Limb (tissue), 2 donors: Measurements from ENCODE around the gene NAALADL1.

Experiments used
- DNase-seq, 2 donors: peaks; one replicate each; pipeline ENCODE4 v3.0.0-alpha.2; 2016; ENCODE audit errors: extremely low spot score in 2 of 2

Gene NAALADL1

DNA sequence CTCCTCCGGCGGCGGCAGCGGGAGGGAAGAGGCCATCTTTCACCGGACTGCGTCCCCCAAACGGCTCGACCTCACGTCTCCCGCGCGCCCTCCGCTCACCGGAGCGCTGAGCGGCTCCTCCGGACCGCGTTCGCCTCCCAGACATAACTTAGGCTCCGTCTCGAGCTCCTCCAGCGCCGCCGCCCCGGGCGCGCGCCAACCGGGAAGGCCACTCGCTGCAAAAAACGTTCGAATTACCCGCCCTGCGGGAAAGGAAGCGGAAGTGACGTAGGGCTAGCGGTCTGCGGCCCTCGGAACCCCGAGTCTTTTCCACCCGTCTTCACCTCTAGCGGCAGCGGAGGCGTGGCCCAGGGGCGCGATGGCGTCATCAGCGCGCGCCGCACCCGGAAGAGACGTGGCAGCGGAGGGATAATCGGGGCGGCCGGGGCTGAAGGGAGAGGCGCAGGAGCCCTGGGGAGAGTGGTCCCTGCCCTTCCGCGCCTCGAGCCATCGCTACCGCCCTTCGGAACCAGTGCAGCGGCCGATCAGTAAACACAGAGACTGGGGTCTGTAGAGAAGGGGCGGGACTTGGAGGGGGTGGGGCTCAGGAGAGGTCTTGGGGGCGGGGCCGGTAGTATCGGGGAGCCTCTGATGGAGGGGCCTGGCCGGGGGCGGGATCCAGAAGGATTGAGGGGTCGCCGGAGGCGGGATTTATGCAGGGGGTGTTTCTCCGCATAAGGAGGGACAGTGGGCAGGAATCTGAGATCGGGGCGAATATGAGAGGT, 25.7 kb upstream of the NAALADL1 start, which contains the start of the genes CDCA5 and ZFPL1:
Gene CDCA5 (minus strand): TSS at position 207 of the 764 bp plus-strand sequence. CDS start 62 bp downstream, at position 145.
Gene ZFPL1 (plus strand): TSS at position 389 of the 764 bp plus-strand sequence. CDS start 477 bp downstream, outside the sequence.
- DNase-seq: peak; percentile 98

DNA sequence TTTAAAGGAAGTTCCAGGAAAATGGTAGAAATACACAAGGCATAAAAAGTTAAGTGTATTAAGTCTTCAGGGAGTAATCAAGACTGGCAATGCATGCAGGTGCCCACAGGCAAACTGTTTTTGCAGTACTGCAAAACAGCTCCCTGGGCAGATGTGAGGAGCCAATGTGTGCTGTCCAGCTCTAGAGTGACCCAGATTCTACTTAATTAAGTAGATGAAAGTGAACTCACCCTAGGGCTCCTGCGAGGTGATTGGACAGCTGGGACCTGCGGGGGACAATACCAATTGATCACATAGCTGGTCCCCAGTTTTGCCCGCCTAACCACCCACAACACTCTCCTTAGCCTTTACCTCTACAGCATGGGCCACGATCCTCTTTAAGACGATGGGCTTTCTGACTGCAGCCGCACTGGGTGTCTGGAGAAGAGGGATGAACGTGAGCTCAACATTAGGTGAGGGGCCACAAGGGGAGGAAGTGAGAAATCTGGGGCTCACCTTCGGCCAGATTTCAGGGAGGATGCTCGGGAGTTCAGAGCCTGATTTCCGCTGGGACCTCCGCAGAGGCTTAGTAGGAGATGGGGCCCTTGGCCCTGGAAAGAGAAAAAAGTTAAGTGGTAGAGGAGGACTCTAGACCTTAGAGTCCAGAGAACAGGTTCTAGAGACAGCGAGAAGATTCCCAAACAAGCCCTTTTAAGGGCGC, 24.9 kb upstream of the NAALADL1 start:
- DNase-seq: no peak

DNA sequence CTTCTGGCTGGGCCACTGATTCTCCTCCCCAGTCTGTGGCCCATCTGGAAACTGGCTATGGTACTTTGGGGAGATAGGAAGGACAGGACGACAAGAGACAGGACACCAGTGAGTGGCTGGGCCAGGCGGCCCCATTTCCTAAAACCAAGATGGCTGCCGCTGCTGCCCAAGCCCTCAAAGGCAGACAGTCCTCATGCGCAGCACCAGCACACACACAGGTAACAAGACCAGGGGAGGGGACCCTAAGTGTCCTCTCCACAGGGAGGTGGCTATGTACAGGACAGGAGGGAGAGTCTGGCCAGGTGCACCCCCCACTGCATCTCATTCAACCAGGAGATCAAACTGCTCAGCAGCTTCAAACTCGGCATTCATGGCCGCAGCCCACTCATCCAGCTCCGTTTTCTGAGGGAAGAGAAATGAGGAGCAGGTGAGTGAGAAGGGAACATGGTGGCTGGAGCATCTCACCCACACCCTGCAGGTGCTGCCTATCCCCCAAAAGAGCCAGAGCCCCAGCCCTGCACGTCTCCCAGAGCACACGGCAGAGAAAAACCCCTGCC, 20.5 kb upstream of the NAALADL1 start:
- DNase-seq: no peak

DNA sequence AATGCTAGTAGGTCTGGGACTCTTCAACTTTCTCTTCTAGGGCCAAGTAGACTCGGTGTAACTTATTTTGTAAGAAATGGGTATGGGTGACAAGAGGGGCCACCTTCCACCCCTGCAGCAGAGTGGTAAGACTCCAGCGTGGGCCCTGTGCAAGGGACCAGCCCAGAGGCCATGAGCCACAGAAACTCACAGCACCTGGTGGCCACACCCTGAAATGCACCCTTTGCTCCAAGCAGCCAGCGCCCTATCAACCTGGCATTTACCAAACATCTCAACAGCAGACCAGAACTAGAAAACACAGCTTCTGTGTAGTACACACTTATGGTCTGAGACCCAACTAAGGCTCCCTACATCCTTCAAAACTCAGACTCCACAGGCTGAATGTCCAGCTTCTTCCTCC, 19.8 kb upstream of the NAALADL1 start:
- DNase-seq: no peak

DNA sequence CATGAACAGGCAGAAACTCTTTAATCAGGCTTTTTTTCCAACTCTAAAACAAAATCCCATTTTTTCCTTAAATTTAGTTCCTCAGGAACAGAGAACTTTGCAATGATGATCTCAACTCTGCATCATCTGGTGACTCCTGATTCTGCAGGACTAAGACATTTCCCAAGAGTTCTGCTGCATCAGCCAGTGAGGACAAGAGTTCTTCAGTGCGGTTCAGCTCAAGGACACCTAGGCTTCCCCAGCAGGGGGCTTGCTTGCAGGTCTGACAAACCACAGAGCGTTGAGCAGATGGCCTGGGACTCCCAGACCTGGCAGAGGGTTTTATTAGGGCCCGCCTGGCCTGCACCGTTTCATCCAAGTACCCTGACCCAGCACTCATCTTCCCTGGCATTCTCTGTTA, 19.1 kb upstream of the NAALADL1 start:
- DNase-seq: no peak

DNA sequence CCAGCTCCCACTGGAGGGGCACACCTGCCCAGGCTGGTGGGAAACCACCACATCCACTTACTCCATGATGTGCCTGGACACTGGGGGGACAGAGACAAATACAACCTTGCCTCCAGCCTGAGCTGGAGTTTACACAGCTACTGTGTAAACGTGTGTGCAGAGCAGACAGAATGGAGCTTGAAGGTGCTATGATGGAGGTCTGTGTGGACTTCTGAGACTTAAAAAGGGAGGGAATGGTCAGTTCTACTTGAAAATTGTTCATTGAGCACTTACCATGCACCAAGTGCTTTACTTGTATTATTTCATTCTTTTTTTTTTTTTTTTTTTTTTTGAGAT, 14.2 kb upstream of the NAALADL1 start:
- DNase-seq: no peak

DNA sequence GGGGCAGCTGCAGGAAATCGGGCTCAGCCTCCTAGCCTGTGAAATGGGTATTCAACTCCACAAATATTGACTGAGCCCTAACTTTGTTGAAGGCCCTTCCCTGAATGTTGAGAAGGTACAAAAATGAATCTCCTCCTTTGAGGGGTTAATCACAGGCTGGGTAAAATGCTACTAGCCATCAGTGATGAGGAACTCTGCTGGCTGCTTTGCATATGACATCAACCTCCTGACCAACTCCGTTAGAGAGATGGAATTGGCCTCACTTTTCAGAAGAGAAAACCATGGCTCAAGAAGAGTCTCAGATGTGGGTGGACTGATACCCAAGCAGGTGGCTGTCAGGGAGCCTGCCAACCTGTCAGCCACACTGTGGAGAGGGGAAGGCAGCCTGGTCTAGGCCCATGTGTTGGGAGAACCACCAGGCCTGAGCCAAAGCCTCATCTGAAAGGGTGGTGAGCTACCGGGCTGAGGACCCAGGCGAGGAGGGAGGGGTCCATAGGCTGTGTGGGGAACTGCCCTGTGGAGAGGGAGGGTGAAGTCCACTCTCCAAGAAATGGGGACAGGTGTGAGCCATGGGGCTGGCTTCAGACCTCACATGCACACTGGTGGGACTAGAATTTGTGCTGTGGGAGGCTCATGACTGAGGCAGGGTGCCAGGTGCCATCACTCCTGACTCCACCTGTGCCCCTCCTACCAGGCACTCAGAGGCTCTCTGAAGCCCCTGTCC, 13.7 kb upstream of the NAALADL1 start:
- no peak for DNase-seq

DNA sequence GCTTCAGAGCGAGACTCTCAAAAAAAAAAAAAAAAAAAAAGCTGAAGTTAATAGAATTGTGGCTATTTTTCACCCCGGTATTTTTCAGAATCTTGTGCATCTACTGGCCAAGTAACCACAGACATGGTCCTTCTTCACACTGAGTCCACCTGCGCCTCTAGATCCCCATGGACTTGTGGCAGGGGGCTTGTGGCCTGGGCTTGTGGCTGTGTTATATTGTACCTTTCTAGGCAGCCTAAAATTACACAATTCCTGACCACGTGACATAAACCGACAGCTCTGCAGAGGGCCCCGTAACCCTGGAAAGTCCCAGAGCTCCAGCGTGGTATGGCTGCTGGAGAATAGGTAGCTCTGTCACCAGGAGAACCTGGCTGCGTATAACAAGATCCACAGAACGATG, 10.9 kb upstream of the NAALADL1 start:
- DNase-seq: no peak

DNA sequence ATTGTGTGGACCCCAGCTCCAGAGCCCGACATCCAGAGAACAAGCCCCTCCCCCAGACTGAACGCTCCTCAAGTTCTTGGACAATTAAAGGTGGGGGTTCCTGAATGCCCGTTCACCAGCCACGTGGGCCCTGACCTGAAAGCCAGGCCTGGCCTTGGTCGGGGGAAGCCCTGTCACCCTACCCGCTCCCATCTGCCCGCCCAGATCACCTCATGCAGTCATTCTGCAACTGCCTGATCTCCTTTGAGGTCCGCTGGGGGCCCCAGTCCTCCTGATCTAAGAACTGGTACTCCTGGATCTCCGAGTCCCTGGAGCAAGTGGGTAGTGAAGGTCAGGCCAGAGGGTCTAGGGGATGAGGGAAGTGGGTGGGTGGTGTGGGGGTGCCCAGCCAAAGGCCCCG, 9.1 kb upstream of the NAALADL1 start:
- DNase-seq: no peak

DNA sequence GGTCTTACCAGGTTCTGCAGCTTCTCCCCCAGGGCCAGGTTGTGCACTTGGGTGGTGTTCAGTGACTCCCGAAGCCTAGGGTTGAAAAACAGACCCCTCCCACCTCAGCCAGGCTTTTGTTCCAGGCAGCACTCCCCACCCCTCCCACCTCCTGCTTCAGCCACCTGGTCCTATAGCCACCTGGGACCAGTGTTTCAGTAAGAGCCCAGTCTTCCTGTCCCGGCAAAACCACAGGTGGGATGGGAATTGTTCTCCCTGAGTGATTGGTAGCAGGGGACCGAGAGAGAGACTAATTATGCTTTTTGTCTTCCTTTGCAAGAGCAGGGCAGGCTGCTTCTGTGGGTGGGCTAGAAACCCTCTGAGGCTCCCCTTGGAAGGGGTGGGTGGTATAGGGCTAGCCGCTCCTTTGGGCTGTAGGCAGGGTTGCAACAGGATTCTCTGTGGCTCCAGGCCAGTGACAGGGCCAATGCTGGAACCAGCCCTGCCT, 8.5 kb upstream of the NAALADL1 start:
- DNase-seq: no peak

DNA sequence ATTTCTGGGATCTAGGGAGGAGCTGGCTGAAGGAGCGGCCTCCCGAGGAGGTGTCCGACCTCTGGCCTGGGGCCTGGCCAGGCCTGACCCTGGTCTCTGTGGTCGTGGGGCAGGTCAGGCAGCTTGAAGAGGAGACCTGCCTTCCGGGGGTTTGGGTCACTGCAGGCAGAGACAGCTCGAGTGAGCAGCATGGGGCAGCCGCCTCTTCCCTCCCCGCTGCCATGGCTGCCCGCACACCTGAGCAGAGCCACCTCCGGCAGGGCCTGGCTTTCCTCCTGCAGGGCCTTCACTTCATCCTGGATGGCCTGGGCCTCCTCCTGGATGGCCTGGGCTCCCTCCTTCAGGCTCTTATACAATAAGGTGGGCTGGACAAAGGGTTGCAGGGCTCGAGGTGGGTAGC, 8.0 kb upstream of the NAALADL1 start:
- no peak for DNase-seq

DNA sequence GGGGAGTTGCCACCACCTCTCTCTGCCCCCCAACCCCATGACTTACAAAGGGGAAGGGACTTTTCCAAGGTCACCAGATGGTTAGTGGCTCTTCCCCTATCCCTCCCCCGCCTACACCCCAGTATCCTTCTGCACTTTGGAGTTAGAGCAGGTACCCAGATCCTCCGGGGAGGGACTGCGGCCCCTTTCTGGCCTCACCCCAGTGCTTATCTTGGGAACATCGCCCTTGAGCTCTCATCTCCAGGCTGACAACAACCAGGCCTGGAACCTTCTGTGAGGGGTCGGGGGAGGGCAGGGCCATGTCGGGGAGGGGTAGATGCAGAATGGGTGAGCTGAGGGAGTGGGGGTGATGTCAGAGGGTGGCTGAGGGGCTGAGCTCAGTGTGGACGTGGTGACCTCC, 7.5 kb upstream of the NAALADL1 start:
- no peak for DNase-seq

DNA sequence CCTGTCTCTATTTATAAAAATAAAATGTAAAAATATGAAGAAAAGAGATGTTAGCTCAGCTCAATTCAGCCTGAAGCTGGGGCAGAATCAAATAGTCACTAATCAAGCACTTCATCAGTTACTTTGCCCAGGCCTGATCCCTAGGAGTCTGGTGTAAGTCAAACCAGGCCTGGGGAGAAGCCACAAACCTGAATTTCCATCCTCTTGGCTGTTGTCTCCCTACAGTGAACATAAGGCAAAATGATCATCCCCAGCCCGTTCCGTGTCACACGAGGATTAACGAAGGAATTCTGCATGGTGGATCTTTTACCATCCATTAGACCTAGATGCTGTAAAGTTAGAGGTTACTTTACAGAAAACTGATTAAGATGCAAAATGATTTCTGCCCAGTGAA, 6.5 kb upstream of the NAALADL1 start:
- DNase-seq: no peak

DNA sequence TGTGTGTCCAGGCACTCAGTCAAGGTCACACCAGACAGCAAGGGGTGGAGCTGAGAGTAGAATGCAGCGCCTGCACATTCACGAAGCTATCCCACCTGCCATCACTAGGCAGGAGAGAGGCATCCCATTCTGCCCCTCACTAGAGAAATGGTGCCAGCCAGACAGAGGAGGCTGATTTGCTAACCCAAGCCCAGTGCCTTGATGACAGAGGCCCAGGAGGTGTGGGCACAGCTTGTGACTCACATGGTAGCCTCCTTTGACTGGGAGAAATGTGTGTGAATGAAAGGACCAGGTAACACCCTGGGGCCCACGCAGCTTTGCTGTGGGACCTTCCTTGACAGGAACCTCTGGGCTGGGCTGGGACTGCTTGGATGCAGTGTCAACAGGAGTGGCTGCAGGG, 5.2 kb upstream of the NAALADL1 start:
- no peak for DNase-seq

DNA sequence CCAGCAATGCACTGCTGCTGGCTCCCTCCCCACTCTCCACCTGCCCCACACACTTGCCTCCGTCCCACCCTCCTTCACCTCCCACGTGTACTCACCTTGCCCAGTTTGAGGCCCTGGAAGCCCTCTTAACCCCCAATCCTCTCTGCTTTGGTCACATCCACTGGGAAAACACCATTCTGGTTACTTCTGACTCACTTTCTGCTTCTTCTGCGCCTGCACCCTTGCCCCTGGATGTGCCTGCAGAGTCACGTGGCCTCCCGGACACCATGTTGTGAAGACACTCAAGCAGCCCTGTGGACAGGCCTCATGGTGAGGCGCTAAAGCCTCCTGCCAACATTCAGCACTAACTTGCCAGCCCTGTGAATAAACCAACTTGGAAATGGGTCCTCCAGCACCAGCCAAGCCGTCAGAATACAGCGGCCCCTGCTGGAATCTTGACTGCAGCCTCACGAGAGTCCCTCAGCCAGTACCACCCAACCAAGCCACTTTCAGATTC, 2.6 kb upstream of the NAALADL1 start:
- DNase-seq: no peak

DNA sequence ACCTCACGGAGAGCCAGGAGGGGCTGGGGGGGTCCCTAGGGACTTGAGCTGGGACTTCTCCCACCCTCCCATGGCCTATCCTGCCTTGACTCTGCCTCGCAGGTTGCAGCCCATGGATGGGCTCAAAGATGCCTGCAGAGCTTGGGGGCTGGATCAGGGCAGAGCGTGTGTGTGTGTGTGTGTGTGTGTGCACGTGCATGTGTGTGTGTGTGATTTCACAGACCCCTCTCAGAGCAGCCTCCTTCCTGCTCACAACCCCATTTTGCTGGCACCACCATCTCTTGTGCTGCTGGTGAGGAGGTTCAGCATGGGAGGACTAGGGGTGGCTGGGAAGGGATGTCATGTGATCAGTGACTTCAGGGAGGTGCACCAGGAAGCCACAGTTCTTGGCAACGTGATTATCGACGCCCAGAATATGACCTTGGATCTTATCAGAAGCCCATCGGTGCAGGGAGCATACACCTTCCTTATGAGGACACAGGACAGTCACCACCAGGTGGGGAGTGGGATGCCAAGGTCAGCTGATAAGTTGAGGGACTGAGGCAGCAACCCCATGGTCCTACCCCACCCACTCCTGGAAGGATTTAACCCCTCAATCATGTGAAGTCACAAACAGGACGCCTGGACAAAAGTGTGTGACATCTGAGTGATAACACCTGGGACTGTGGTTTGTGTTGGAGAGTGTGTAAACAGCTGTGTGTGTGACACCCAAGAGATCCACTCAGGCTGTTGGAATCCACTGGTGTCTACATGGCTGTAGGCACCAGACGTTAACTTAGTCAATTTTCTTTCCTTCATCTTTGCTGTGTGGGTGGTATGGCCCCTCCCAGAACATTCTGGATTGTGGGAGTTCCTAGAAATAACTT, 1.8 kb upstream of the NAALADL1 start:
- DNase-seq: no peak

DNA sequence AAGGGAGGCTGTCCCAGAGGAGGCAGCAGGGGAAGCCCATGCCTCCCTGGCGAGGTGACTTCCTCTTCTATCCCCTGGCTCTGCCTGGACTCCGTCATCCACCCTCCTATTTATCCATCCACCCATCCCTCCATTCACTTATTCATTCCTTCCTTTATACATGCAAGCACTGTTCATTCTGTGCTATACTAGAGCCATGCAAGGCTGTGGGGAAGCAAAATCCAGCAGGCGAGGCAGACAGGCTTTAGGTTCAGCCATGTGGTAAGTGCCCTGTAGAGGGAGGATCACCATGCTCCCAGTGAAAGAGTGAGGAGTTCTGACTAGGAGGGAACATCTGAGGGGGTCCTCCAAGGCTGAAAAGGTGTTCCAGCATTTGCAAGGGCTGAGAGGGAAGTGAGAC, 1.2 kb upstream of the NAALADL1 start:
- no peak for DNase-seq

DNA sequence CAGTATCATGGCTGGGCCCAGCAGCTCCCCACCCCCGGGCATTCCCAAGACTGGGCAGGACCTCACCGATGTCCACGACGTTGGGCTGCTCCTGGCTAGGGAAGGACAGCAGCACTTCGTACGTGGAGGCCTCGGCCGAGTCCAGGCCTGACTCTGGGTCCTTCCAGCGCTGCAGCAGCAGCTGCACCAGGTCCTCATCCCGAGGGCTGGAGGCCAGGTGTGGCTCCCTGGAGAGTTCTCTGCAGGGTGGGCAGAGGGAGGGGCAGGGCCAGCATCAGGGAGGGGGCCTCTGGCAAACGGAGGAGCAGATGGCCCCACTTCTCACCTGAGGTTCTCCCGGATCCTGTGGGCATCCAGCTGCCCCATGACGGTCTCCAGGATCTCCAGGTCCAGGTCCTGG, 341 bp downstream of the NAALADL1 start:
- DNase-seq: no peak

DNA sequence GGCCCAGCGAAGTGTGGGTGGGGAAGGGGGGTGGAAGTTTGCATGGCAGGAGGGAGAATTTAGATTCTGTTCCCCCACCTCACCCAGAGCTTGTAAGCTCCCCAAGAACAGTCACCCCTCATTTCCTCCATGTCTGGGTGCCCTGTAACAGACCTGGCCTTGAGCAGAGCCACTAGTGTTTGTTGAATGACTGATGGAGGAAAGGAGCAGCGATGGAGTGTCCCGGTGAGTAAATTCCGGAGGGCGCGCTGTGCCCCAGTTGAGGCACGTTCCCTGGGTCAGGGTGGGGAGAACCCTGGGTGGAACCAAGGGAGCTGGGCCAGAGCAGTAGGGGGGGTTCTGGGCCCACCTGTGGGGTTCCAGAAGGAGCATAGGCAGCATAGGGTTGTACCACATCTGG, 827 bp downstream of the NAALADL1 start:
- DNase-seq: no peak

DNA sequence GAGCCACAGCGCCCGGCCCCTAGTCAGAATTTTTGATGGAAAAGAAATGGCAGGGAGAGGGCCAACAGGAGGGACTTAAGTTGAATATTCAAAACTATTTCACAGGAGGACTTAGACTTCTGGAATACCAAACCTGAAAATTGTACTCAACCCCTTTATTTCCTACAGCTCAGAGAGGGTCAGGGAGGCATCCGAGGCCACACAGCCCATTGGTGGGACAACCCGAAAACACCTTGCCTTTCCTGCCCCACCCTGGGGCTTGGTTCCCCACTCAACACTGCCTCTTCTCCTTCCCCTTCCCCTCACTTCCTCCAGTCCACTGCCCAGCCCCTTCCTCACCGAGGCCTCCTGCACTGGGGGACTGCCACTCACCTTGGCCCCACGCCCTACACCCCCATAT, 1.4 kb downstream of the NAALADL1 start:
- DNase-seq: no peak

DNA sequence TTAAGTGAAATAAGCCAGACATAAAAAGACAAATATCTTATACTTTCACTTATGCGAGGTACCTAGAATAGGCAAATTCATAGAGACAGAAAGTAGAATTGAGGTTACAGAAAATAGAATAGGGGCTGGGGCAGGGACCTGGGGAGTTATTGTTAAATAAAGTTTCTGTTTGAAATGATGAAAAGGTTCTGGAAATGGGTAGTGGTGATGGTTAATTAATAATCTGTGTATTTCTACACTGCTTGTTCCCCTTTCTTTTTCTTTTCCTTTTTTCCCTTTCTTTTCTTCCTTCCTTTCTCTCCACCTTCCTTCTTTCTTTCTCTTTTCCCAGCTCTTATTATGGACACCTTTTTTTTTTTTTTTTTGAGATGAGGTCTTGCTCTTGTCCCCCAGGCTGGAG, 2.8 kb downstream of the NAALADL1 start:
- no peak for DNase-seq
